Osteoblast (primary cell): ENCODE measurements around the gene CHCHD10. TPM values are rescaled to one million over a fixed set of nuclear protein-coding genes. Genes with fewer than 3 reads are reported as not detected.
A peak's percentile ranks its signal among the peaks of the same experiment; 100 is the strongest.

Experiments
- DNase-seq: peaks from one replicate; pipeline ENCODE4 v3.0.0; 2011; ENCODE audit warnings: low spot score, mixed read lengths; ENCODE audit not compliant: insufficient read length; ENCODE audit errors: missing footprints
- H2AFZ ChIP-seq: 2 replicates; pipeline ENCODE4 v1.6.0; 2011; ENCODE audit warnings: mild to moderate bottlenecking, low read length
- H3K27ac ChIP-seq: 2 replicates; pipeline ENCODE4 v1.5.1; 2011; ENCODE audit warnings: mild to moderate bottlenecking, low read depth, low read length, moderate library complexity
- H3K27me3 ChIP-seq: 2 replicates; pipeline ENCODE4 v1.6.0; 2012; ENCODE audit warnings: mild to moderate bottlenecking, control low read depth, inconsistent platforms, low read length, moderate library complexity; ENCODE audit not compliant: insufficient read depth
- H3K36me3 ChIP-seq: 2 replicates; pipeline ENCODE4 v1.5.1; 2011; ENCODE audit warnings: mild to moderate bottlenecking, low read length, control low read depth, moderate library complexity; ENCODE audit not compliant: insufficient read depth
- H3K4me1 ChIP-seq: 2 replicates; pipeline ENCODE4 v1.5.1; 2011; ENCODE audit warnings: mild to moderate bottlenecking, low read length, control low read depth, moderate library complexity; ENCODE audit not compliant: insufficient read depth
- H3K4me2 ChIP-seq: 2 replicates; pipeline ENCODE4 v1.6.0; 2011; ENCODE audit warnings: mild to moderate bottlenecking, low read length; ENCODE audit not compliant: insufficient read depth
- H3K4me3 ChIP-seq: fragments of 200-600 bp; sonication (generic); 3 replicates; pipeline ENCODE4 v1.5.1; 2012; ENCODE audit warnings: mild to moderate bottlenecking, low read length, inconsistent platforms; ENCODE audit not compliant: insufficient read depth
- H3K79me2 ChIP-seq: 2 replicates; pipeline ENCODE4 v1.6.0; 2012; ENCODE audit warnings: mild to moderate bottlenecking, low read length, control low read depth, inconsistent platforms; ENCODE audit not compliant: insufficient read depth
- H3K9me3 ChIP-seq: 2 replicates; pipeline ENCODE4 v1.5.1; 2011; ENCODE audit warnings: low read depth, low read length, control low read depth
- H4K20me1 ChIP-seq: 2 replicates; pipeline ENCODE4 v1.6.0; 2012; ENCODE audit warnings: mild to moderate bottlenecking, low read length, control low read depth; ENCODE audit not compliant: insufficient read depth
- total RNA-seq: library from RNA; depleted of rRNA; stranded (reverse); fragments of >200 nt; gene quantifications from 2 replicates; pipeline ENCODE4 v1.2.3, GENCODE V29; 2012
- TF ChIP-seq, protein P1 (sequence below): IDR thresholded peaks from 2 replicates; pipeline ENCODE4 v1.5.1; 2011; ENCODE audit warnings: mild to moderate bottlenecking, low read depth, low read length, moderate library complexity; ENCODE audit errors: extremely low read depth

Gene CHCHD10
- total RNA-seq, 1 donor: 1.1 TPM

DNA sequence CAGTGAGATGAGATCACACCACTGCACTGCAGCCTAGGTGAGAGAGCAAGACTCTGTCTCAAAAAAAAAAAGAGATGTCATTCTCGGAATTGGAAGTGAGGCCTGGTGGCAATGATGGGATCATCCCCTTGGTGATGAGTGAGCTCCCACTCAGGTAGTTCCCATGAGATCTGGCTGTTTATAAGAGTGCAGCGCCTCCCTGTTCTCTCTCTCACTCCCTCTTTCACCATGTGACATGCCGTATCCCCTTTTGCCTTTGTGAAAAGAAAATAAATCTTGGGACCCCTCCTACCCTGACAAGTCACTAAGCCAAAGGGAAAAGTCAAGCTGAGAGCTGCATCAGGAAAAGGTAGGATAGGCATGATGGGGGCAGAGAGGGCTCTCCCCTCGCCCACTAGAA is 45.6 kb downstream of the CHCHD10 start:
- no peak overlapping the region for H3K4me3 ChIP-seq
- H3K27me3 ChIP-seq: no peaks in the 10 kb centered on the region
- no peak for DNase-seq
- no peaks in the 10 kb centered on the region for H4K20me1 ChIP-seq
- H3K27ac ChIP-seq: no peak overlapping the region
- H3K4me2 ChIP-seq: no peak overlapping the region
- no peaks in the 10 kb centered on the region for H3K79me2 ChIP-seq
- no peaks in the 10 kb centered on the region for H3K9me3 ChIP-seq
- TF ChIP-seq, protein P1, sequence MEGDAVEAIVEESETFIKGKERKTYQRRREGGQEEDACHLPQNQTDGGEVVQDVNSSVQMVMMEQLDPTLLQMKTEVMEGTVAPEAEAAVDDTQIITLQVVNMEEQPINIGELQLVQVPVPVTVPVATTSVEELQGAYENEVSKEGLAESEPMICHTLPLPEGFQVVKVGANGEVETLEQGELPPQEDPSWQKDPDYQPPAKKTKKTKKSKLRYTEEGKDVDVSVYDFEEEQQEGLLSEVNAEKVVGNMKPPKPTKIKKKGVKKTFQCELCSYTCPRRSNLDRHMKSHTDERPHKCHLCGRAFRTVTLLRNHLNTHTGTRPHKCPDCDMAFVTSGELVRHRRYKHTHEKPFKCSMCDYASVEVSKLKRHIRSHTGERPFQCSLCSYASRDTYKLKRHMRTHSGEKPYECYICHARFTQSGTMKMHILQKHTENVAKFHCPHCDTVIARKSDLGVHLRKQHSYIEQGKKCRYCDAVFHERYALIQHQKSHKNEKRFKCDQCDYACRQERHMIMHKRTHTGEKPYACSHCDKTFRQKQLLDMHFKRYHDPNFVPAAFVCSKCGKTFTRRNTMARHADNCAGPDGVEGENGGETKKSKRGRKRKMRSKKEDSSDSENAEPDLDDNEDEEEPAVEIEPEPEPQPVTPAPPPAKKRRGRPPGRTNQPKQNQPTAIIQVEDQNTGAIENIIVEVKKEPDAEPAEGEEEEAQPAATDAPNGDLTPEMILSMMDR: no peak
- no peaks in the 10 kb centered on the region for H3K4me1 ChIP-seq
- H2AFZ ChIP-seq: no peak overlapping the region
- no peaks in the 10 kb centered on the region for H3K36me3 ChIP-seq

DNA sequence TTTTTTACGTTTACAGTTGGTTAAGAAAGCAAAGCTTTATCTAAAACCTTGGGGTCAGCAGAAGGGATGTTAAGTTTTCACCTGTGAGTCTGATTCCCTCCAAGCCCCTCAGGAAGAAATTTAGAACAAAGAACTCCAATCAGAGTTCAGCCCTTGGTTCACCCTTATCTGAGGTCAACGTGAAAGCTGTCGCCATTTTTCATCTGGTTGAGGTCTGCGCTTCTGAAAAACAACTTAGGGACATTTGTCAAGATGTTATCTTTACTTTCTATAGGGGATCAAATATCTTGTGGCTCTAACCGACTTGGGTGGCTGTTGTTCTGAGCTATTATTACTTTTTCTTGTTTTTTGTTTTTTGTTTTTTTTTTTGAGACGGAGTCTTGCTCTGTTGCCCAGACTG is 46.9 kb downstream of the CHCHD10 start:
- no peak overlapping the region for H2AFZ ChIP-seq
- H3K4me1 ChIP-seq: no peaks in the 10 kb centered on the region
- no peak overlapping the region for H3K4me3 ChIP-seq
- TF ChIP-seq, protein P1: no peak
- peaks cover 12% of the 10 kb centered on the region for H3K79me2 ChIP-seq
- no peak overlapping the region for H3K27ac ChIP-seq
- H3K36me3 ChIP-seq: no peaks in the 10 kb centered on the region
- no peaks in the 10 kb centered on the region for H3K9me3 ChIP-seq
- no peak overlapping the region for H3K4me2 ChIP-seq
- no peak for DNase-seq
- H3K27me3 ChIP-seq: no peaks in the 10 kb centered on the region
- H4K20me1 ChIP-seq: no peaks in the 10 kb centered on the region

DNA sequence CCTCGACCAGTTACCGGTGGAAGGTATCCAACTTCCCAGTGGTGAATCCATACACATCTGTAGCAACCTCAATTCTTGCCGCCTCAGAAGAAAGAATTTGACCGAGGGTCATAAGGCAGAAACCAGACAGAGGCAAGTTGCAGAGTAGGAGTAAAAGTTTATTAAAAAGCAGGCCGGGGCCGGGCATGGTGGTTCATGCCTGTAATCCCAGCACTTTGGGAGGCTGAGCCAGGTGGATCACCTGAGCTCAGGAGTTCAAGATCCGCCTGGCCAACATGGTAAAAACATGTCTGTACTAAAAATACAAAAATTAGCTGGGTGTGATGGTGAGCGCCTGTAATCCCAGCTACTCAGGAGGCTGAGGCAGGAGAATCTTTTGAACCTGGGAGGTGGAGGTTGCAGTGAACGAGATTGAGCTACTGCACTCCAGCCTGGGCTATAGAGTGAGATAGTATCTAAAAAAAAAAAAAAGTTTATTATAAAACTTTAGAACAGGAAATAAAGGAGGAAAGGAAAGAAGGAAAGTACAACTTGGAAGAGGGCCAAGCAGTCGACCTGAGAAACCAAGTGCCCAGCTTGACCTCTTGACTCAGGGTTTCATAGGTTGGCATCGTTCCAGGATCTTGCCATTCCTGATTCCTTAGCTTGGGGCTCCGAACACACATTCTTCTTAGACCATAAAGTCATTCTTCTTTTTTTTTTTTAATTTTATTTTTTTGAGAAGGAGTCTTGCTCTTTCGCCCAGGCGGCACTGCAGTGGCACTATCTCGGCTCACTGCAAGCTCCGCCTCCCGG is 49.2 kb downstream of the CHCHD10 start:
- Histone ChIP-seq H3K27ac (no peak overlapping the region), H3K9me3 (no peaks in the 10 kb centered on the region), H3K4me1 (no peaks in the 10 kb centered on the region), H3K79me2 (peaks cover 13% of the 10 kb centered on the region), H3K4me2 (no peak overlapping the region), H3K36me3 (peaks cover 3% of the 10 kb centered on the region), H2AFZ (no peak overlapping the region), H3K27me3 (no peaks in the 10 kb centered on the region), H4K20me1 (no peaks in the 10 kb centered on the region), H3K4me3 (no peak overlapping the region)
- DNase-seq: no peak
- TF ChIP-seq, protein P1: no peak

DNA sequence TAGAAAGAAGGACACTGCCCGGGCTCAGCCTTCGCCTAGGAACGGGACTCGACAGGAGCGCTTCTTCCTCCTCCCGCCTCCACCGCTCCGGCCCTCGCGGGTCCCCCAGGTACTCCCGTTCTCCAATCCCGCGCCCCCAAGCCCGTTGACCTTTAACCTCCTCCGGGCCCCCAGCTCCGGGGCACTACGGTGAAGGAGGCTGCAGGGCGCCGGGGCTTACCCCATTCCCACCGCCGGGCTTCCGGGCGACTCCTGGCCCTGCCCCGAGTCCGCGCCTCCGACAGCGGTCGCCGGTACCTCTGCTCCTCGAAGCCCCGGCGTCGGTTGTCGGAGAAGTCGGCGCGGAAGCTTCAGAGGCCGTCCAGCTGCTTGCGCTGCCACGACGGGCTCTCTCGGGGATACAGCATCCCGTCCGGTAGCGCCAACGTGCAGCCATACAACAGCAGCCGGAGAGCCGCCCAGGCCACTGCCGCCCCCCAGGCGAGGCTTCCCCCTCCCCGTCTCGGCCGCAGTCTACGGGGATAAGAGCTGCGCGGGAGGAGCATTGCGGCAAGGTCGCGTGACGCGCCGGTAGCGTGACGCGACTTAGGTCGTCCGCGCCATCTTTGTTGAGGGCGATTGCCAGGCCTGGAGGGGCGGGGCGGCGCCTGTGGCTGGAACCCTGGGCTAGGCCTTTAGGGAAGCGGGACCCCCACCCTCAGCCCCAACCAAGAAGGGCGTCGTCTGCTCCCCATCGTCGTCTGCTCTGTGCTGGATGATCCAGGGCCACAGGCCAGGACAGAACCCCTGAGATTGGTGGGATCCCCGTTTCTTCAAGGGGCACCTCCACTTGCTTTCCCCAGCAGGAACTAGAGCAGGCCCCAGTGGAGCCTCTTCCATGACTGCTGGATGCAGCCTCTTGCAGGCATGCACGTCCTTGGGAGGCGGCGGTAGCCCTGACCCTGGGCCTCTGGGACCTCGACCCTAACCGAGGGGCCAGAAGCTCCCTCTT is 50.7 kb downstream of the CHCHD10 start:
- no peaks in the 10 kb centered on the region for H4K20me1 ChIP-seq
- peak overlapping the region; percentile 87 for H3K4me2 ChIP-seq
- H3K27me3 ChIP-seq: no peaks in the 10 kb centered on the region
- peak; percentile 99 for DNase-seq
- peak overlapping the region; percentile 95 for H3K4me3 ChIP-seq
- TF ChIP-seq, protein P1: no peak
- peak overlapping the region; percentile 100 for H2AFZ ChIP-seq
- peaks cover 13% of the 10 kb centered on the region for H3K79me2 ChIP-seq
- no peaks in the 10 kb centered on the region for H3K9me3 ChIP-seq
- peaks cover 7% of the 10 kb centered on the region for H3K36me3 ChIP-seq
- no peaks in the 10 kb centered on the region for H3K4me1 ChIP-seq
- H3K27ac ChIP-seq: peak overlapping the region; percentile 68
